Medulla oblongata (tissue), 1 donor: ENCODE measurements around the gene MRC1.
"Not testable (repeated sequence)": the region's sequence is repeated elsewhere in the genome, so short reads cannot be mapped to it uniquely, and the experiment has no call there.

Experiments
- DNase-seq: peaks from one replicate; pipeline ENCODE4 v3.0.0-alpha.2; 2015; ENCODE audit errors: extremely low spot score

The MRC1 gene

DNA sequence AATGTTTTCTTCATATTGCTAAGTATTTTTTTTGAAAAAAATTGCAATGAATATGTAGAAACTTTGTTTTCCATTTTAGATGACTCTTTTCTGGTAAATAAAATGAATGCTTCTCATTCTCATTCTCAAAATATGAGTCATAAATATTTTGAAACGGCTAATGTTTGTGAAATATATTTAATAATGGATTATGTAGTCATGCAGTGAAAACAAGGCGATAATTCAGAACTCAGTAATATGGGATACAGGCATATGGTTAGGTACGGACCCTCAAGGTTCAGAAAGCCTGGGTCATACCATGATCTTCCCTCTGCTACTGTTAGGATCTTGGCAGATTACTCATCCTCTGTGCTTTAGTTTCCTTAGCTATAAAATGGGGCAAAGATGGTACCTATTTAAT, 96.3 kb downstream of the MRC1 start:
- no peak for DNase-seq

DNA sequence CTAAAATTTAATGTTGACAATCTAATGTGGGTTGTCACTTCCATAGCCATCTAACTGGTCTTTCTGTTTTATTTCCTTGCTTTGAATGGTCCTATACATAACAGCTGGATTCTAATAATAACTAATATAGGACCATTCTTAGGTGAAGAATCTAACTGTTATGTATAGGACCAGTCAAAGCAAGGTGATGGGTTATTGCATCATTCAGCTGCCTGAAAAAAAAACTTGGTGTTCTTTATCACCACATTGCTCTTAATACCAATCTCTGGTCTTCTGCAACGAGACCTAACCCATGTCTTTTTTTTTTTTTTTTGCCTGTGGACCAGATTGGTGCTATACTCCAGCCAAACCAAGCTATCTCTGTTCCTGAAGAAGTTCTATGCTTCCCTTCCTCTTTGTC, 96.9 kb downstream of the MRC1 start:
- no peak for DNase-seq

DNA sequence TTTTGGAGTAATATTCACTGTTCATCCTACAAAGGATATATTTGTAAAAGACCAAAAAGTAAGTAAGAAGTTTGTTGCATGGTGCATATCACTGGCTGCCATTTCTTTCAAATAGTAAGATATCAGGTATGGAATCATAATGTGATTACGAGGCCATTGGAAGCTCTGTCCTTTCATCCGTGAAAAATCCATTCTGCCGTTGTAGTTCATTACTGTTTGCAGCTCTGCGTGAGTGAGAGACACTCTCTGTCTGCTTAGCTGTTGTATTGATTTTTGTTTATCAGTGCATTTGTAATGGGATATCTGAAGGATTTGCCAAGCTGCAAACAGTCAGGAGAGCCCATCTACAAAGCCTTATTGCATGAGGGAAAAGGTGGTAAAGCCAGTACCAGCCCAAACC, 98.5 kb downstream of the MRC1 start:
- DNase-seq, result no peak

DNA sequence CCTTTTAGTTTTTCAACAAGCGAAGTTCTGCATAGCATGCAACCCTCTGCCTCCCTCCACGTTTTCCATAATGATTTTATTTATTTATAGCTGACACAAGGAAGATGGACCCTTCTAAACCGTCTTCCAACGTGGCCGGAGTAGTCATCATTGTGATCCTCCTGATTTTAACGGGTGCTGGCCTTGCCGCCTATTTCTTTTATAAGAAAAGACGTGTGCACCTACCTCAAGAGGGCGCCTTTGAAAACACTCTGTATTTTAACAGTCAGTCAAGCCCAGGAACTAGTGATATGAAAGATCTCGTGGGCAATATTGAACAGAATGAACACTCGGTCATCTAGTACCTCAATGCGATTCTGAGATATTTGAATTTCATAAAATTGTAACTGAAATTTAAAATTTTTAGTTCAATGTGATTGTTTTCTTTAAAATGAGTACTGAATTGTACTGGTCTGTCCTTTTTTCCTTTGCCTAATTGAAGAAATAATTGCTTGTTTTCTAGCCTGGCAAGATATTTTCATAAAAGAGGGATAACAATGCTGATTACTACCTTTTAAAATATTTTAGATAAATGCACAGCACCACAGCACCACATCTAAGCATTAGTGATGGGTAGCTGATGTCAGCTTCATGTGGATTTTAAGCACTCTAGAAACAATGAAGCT, 101.1 kb downstream of the MRC1 start:
- peak; percentile 49 for DNase-seq

DNA sequence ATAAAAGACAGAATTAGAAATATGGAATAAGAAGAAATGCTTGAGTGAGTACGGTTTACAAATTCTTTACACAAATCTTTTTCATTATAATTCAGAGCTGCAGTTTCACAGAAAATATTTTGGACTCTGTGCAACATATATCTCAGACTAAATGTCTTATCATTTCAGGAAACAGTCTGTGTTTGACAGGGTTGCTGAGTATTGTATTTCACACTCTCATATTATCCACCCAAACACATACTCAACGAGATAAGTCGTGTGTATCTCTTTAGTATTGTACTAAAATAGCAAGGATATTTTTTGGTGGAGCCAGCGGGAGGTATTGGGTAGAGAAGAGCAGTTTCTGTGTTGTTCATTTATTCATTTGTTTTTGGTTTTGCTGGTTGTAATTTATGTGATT, 103.6 kb downstream of the MRC1 start:
- DNase-seq, result no peak

DNA sequence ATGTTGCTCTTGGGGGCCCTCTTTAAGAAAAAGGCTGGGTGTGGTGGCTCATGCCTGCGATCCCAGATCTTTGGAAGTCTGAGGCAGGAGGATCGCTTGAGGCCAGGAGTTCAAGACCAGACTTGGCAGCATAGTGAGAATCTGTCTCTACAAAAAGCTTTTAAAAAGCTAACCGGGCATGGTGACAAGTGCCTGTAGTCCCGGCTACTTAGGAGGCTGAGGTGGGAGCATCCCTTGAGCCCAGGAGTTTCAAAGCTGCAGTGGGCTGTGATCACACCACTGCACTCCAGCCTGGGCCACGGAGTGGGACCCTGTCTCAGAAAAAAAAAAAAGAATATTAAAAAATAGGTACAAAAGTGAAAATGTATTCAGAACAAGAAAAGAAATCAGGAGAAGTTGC, 104.5 kb downstream of the MRC1 start:
- no peak for DNase-seq

DNA sequence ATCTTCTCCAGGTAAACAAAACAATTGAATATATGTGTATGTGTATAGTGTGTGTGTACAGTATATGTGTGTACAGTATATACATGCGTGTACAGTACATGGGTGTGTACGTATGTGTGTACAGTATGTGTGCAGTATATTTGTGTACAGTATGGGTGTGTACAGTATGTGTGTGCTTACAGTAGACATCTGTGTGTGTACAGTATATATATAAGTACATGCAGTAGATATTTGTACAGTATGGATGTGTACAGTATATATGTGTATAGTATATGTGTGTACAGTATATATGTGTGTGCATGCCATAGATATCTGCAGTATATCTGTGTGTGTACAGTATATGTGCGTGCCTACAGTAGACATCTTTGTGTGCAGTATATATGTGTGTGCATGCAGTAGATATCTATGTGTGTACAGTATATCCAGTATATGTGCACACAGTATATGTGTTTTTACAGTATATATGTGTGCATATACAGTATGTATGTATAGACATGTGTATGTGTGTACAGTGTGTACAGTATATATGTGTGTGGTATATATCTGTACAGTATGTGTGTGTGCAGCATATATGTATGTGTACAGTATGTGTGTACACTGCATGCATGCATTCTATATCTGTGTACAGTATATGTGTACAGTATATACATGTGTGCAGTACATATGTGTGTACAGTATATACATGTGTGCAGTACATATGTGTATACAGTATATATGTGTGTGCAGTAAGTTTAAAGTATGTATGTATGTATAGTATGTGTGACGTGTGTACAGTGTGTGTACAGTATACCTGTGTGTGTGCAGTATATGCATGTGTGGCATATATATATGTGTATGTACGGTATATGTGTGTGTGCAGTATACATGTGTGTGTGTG, 105.3 kb downstream of the MRC1 start:
- DNase-seq, result no peak

DNA sequence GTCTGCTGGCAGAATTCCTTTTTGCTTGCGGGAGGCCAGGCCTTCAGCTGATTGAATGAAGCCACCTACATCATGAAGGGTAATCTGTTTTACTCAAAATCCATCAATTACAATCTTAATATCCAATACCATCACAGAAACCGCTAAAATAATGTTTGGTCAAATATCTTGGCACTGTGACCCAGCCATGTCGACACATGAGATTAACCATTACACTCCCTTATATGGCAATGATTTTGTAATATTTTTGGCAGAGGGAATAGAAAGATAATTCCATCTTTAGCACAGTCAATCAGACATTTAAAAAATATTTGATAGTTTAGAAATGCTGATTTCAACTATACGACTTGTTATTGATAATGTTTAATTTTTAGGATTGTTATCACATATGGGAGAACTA, 106.0 kb downstream of the MRC1 start:
- DNase-seq, result no peak

DNA sequence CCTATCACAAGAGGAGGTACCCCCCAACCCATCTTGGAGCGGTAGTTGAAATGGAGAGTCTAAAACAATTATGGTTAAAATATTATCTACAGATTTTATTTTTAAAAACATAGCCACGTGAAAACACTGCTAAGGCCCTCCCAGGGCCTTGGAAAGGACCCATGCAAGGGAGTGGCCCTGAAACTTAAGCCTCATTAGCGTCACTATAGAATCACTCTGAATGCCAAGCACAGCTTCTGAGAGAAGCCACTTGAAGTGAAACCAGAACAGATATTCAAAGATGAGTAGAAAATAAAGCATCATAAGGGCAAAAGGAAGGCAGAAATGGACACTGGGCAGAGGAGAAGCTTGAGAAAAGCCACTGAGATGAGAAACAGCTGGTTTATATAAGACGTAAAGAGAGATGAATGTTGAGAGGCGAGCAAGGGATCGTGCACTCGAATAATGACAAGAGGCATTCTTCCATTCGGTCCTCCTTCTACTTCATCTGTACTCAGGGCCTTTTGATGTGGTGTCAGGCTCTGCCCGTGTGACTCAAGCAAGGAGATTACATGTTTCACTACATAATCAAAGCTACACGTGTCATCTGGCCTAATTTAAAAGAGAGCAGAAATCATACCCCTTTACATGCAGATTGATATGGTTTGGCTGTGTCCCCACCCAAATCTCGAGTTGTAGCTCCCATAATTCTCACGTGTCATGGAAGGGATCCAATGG, 109.2 kb downstream of the MRC1 start:
- no peak for DNase-seq

DNA sequence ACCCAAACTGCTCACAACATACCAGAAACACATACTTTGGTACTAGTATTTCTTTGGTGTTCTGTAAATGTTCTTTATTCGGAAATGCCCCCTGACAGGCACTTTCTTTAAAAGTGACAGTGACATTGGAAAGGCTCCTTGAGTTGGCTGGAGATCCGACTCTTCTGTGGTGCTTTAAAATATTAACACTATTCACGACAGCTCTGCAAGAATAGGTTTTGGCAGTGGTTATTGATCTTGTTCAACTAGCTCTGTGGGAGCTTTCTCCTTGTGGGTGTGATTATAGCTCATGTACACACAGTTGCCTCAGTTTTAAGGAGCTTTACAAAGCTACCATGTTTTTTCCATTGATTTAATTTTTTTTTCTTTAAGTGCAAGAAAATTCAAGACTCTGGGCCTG, 112.2 kb downstream of the MRC1 start:
- no peak for DNase-seq

DNA sequence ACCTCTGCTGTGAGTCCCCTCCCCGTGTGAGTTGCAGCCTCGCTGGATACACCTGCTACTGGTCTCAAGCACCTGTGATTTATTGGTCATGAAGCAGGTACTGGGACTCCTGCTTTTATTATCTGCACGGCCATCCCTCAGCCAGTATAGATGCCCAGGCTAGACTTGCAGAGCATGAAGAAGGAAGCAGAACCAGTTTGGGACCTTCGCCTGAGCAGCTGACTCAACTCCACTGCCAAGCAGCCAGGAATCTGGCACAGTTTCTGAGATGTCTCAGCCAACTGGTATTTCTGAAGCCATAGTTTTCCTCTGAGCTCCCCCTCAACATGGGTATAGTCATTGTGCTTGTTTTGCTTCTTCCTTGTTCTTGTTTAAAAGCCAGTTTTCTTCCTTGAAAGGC, 114.6 kb downstream of the MRC1 start:
- DNase-seq, result peak; percentile 14

DNA sequence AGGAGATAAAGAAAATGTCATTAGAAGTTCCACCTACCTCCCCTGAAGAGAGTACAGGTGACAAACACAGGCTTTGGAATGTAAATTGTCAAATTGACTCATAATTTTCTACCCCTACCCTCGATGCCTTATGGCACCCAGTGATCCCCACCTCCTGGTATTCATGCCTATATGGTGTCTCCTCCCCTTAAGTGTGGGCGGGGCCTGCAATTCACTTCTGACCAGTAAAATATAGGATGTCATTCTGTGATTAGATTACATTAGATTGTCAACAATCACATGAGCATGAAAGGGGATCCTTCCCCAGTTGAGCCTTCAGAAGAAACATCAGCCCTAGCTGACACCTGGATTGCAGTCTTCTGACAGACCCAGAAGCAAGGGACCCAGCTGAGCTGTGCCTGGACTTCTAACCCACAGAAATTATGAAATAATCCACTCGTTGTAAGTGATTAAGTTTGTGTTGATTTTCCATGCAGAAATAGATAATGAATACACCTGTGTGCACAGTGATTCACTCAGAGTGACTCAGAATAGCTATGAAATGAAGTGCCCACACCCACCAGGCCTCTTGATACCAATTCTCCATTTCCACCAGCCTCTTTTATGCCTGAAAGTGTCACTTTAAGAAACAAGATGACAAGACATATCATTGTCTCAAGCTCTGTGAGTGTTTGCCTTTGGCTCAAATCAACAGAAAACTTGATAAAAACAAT, 134.0 kb downstream of the MRC1 start:
- DNase-seq, result no peak

DNA sequence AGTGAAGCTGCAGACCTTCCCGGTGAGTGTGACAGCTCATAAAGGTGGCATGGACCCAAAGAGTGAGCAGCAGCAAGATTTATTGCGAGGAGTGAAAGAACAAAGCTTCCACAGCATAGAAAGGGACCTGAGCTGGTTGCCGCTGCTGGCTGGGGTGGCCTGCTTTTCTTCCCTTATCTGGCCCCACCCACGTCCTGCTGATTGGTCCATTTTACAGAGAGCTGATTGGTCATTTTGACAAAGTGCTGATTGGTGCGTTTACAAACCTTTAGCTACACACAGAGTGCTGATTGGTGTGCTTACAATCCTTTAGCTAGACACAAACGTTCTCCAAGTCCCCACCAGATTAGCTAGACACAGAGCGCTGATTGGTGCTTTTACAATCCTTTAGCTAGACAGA, 141.1 kb downstream of the MRC1 start:
- DNase-seq, result not testable (repeated sequence)

DNA sequence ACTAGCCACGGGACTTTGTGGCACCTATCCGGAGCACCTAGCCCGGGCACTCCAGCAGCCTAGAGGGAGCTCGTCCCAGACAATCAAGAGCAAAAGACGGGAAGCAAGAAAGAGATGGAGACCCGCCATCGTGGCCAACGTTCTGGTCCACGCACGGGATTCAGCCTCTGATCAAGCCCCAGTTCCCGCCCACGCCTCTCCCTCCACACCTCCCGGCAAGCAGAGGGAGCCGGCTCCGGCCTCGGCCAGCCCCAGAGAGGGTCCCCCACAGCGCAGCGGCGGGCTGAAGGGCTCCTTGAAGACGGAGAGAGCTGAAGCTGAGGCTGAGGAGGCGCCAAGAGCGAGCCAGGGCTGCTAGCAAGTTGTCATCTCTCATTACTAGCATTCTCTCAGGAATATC, 141.6 kb downstream of the MRC1 start:
- no peak for DNase-seq

DNA sequence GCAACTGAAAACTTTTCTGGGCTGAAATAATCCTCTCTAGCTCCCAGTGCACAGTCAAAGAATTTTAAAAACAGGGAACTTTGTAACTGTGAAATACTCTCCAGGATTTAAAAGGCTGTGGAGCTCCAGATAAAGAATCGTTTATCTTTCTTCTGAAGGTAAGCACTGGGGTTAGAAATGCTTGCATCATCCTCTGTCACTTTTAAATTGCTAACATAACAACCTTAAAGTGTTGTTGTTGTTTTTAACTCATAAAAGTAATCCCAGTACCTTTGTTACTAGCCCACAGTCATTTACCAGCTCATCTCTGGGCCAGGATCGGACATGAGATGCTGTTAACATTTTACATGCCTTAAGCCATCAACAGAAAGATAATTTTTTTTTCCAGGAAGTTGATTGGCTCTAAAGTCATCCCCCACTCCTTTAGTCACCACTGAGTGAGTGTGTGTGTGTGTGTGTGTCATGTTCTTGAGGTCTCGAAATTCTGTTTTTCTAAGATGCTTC, 142.8 kb downstream of the MRC1 start, which contains the start of gene SLC39A12:
SLC39A12 (plus strand) TSS at position 51 of the 504 bp plus-strand sequence. CDS start 1,359 bp downstream, outside the sequence.
- no peak for DNase-seq

DNA sequence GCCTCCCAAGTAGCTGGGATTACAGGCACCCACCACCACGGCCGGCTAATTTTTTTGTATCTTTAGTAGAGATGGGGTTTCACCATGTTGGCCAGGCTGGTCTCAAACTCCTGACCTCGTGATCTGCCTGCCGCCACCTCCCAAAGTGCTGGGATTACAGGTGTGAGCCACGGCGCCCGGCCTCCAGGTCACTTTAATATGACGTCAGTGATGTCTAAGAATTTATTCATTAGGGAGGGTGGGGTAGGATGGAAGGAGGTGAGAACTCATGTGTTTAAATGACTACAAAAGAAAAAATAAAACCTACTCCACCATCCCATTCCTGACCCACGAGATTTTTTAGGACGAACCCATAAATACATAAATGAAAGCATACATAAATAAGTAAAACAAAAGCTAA, 145.2 kb downstream of the MRC1 start:
- DNase-seq, result not testable (repeated sequence)

DNA sequence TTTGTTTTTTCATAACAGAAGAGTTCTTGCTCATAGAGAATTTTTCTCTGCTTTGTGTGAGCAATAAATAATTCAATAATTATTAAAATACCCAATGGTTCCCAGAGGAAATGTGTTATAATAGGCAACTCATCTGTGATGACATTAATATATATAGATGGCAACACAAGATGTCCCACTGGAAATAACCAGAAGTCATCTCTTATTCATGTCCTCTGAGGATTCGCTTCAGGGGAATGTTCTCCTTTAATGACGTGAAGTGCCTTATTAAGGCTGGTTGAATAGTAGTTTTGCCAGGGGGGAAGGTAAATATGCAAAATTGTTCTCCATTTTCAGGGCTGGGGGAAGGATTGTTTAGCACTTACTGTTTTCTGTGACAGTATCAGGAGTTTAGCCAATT, 145.7 kb downstream of the MRC1 start:
- no peak for DNase-seq

DNA sequence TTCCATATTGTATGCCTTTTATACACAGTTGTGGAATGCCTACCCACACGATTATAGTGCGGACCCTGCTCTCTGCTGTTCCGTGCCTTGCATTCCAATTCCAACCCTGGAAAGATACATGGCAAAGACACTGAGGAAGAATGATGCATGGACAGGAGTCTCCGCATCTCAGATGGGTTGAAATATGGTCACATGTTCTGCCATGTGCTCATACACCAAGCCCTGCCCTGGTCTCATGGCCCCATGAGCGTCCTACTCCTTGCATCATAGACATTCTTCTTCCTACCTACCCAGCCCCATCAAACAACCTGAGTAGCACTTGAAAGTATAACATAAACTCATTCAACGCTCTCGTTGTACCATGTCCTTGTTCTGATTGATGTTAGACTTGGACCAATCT, 148.9 kb downstream of the MRC1 start:
- no peak for DNase-seq

DNA sequence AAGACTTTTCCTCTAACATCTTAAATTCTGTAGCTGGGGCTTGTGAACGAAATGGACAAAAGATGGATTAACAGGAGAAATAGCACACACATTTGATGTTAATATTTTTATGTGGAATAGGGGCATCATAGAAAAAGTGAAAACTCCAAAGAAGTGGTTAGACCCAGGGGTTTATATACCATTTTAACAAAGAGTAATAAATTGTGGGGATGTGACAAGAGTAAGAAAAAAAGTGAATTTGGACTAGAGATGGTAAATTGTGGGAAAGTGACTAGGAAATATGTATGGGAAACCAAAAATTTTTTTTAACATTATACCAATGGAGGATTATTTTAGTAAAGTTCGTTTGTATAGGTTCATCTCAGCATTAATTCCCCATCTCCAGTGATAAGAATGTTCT, 150.7 kb downstream of the MRC1 start:
- DNase-seq, result no peak
